HG03045 (cell line): ENCODE measurements around the gene MARCHF3.
"Not testable (repeated sequence)": the region's sequence is repeated elsewhere in the genome, so short reads cannot be mapped to it uniquely, and the experiment has no call there.

Experiments used
- ATAC-seq: cut with Tn5 transposase; IDR thresholded peaks from one replicate; pipeline ENCODE4 v1.9.1; 2021; ENCODE audit warnings: mild to moderate bottlenecking, moderate library complexity; ENCODE audit not compliant: unreplicated experiment

MARCHF3 gene

GRCh38 chr5:126852841-126853271 is 177.5 kb downstream of the MARCHF3 start:
- ATAC-seq = no peak

GRCh38 chr5:126852091-126852571 is 178.2 kb downstream of the MARCHF3 start:
- ATAC-seq = peak; percentile 77

- no peak for ATAC-seq
Observed at GRCh38 chr5:126851501-126852011, 178.8 kb downstream of the MARCHF3 start.

GRCh38 chr5:126849101-126849678 is 181.2 kb downstream of the MARCHF3 start:
- ATAC-seq = no peak

GRCh38 chr5:126848253-126848652 is 182.1 kb downstream of the MARCHF3 start:
- ATAC-seq = no peak

GRCh38 chr5:126847826-126848251 is 182.5 kb downstream of the MARCHF3 start:
- ATAC-seq = no peak

- ATAC-seq = no peak
Observed at GRCh38 chr5:126847456-126847820, 182.9 kb downstream of the MARCHF3 start.

- no peak for ATAC-seq
Observed at GRCh38 chr5:126846744-126847455, 183.5 kb downstream of the MARCHF3 start.

- ATAC-seq = no peak
Observed at GRCh38 chr5:126846344-126846743, 184.0 kb downstream of the MARCHF3 start.

GRCh38 chr5:126845470-126846070 is 184.8 kb downstream of the MARCHF3 start:
- peak; percentile 94 for ATAC-seq

GRCh38 chr5:126843375-126843774 is 187.0 kb downstream of the MARCHF3 start:
- ATAC-seq = not testable (repeated sequence)

- not testable (repeated sequence) for ATAC-seq
Observed at GRCh38 chr5:126839407-126839806, 191.0 kb downstream of the MARCHF3 start.

GRCh38 chr5:126837906-126838539 is 192.3 kb downstream of the MARCHF3 start:
- ATAC-seq = no peak

- no peak for ATAC-seq
Observed at GRCh38 chr5:126837242-126837641, 193.1 kb downstream of the MARCHF3 start.

GRCh38 chr5:126836778-126837177 is 193.6 kb downstream of the MARCHF3 start:
- no peak for ATAC-seq

- ATAC-seq = no peak
Observed at GRCh38 chr5:126831156-126831555, 199.2 kb downstream of the MARCHF3 start.

- ATAC-seq = no peak
Observed at GRCh38 chr5:126830061-126830460, 200.3 kb downstream of the MARCHF3 start.

GRCh38 chr5:126829098-126829497 is 201.3 kb downstream of the MARCHF3 start:
- ATAC-seq = no peak

- no peak for ATAC-seq
Observed at GRCh38 chr5:126826619-126827215, 203.6 kb downstream of the MARCHF3 start.

- ATAC-seq = no peak
Observed at GRCh38 chr5:126819253-126819652, 211.1 kb downstream of the MARCHF3 start.

GRCh38 chr5:126818736-126819135 is 211.6 kb downstream of the MARCHF3 start:
- ATAC-seq = no peak
